LoVo (cell line): Measurements from ENCODE around the gene PCDHB11.
"Not testable (repeated sequence)": the region's sequence is repeated elsewhere in the genome, so short reads cannot be mapped to it uniquely, and the experiment has no call there.

Experiments used
- DNase-seq: peaks from one replicate; pipeline ENCODE4 v3.0.0-alpha.2; 2016; ENCODE audit warnings: low spot score

Gene PCDHB11

DNA sequence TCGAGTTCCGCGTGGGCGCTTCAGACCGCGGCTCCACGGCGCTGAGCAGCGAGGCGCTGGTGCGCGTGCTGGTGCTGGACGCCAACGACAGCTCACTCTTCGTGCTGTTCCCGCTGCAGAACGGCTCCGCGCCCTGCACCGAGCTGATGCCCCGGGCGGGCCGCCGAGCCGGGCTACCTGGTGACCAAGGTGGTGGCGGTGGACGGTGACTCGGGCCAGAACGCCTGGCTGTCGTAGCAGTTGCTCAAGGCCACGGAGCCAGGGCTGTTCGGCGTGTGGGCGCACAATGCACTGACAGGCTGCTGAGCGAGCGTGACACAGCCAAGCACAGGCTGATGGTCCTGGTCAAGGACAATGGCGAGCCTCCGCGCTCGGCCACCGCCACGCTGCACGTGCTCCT, 42.1 kb downstream of the PCDHB11 start:
- DNase-seq, result no peak

DNA sequence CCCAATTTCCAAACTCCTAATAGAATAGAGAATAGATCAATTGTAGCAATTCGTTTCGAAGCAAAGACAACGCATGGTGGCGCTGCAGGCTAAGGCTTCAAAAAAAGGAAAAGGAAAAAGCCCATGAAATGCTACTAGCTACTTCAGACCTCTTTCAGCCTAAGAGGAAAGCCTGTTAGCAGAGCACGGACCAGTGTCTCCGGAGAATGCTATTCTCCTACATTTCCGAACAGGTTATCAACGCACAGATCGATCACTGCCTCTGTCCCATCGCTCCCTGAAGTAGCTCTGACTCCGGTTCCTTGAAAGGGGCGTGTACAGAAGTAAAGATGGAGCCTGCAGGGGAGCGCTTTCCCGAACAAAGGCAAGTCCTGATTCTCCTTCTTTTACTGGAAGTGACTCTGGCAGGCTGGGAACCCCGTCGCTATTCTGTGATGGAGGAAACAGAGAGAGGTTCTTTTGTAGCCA, 45.9 kb downstream of the PCDHB11 start, which contains the start of gene PCDHB15:
PCDHB15 (plus strand) TSS at position 146 of the 468 bp plus-strand sequence; CDS start at position 330, 184 bp downstream.
- no peak for DNase-seq

DNA sequence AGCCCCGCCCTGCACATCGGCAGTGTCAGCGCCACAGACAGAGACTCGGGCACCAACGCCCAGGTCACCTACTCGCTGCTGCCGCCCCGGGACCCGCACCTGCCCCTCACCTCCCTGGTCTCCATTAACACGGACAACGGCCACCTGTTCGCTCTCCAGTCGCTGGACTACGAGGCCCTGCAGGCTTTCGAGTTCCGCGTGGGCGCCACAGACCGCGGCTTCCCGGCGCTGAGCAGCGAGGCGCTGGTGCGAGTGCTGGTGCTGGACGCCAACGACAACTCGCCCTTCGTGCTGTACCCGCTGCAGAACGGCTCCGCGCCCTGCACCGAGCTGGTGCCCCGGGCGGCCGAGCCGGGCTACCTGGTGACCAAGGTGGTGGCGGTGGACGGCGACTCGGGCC, 47.5 kb downstream of the PCDHB11 start:
- DNase-seq, result not testable (repeated sequence)

DNA sequence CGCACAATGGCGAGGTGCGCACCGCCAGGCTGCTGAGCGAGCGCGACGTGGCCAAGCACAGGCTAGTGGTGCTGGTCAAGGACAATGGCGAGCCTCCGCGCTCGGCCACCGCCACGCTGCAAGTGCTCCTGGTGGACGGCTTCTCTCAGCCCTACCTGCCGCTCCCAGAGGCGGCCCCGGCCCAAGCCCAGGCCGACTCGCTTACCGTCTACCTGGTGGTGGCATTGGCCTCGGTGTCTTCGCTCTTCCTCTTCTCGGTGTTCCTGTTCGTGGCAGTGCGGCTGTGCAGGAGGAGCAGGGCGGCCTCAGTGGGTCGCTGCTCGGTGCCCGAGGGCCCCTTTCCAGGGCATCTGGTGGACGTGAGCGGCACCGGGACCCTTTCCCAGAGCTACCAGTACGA, 48.0 kb downstream of the PCDHB11 start:
- DNase-seq, result not testable (repeated sequence)

DNA sequence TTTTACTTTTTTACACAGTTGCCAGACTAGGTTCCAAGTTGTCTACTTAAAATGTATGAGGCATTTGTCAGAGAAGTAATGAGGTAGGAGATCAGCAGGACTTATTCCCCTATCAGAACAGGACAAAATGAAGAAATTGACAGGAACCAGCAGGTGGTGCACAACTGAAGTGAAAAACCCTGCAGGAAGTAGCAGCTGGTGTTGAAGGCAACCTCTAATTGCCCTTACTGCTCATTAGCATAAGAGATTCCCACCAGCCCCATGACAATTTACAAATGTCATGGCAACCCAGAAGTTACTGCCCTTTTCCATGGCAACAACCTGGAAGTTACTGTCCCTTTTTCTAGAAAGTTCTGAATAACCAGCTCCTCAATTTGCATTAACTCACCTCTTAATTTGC, 51.1 kb downstream of the PCDHB11 start:
- no peak for DNase-seq
